NAMALWA (cell line): ENCODE results near the gene TGFB2.

Source experiments
- DNase-seq: peaks from one replicate; pipeline ENCODE4 v3.0.0-alpha.2; 2015; ENCODE audit warnings: low spot score

The TGFB2 gene

GRCh38 chr1:218463194-218464156 is 118.3 kb downstream of the TGFB2 start:
- DNase-seq = no peak

- DNase-seq = no peak
These were observed 119.7 kb downstream of the TGFB2 start for GRCh38 chr1:218464871-218465270.

GRCh38 chr1:218466341-218467010 is 121.3 kb downstream of the TGFB2 start:
- no peak for DNase-seq

- no peak for DNase-seq
These were observed 122.3 kb downstream of the TGFB2 start for GRCh38 chr1:218467101-218468072.

- DNase-seq = no peak
These were observed 123.6 kb downstream of the TGFB2 start for GRCh38 chr1:218468711-218469110.

GRCh38 chr1:218472885-218473284 is 127.7 kb downstream of the TGFB2 start:
- peak; percentile 50 for DNase-seq

- peak; percentile 70 for DNase-seq
These were observed 128.4 kb downstream of the TGFB2 start for GRCh38 chr1:218473522-218473921.

- DNase-seq = peak; percentile 19
These were observed 129.0 kb downstream of the TGFB2 start for GRCh38 chr1:218474128-218474527.

- DNase-seq = no peak
These were observed 130.1 kb downstream of the TGFB2 start for GRCh38 chr1:218475275-218475674.

GRCh38 chr1:218475699-218476098 is 130.6 kb downstream of the TGFB2 start:
- no peak for DNase-seq

GRCh38 chr1:218476385-218476784 is 131.2 kb downstream of the TGFB2 start:
- DNase-seq = no peak

- no peak for DNase-seq
These were observed 133.2 kb downstream of the TGFB2 start for GRCh38 chr1:218478336-218478735.

GRCh38 chr1:218479436-218480115 is 134.4 kb downstream of the TGFB2 start:
- DNase-seq = no peak

- no peak for DNase-seq
These were observed 135.0 kb downstream of the TGFB2 start for GRCh38 chr1:218480137-218480536.

GRCh38 chr1:218480588-218481099 is 135.5 kb downstream of the TGFB2 start:
- DNase-seq = no peak

- no peak for DNase-seq
These were observed 136.1 kb downstream of the TGFB2 start for GRCh38 chr1:218481116-218481775.

- DNase-seq = no peak
These were observed 137.5 kb downstream of the TGFB2 start for GRCh38 chr1:218482683-218483082.

GRCh38 chr1:218485241-218485928 is 140.2 kb downstream of the TGFB2 start:
- no peak for DNase-seq

GRCh38 chr1:218488531-218488930 is 143.4 kb downstream of the TGFB2 start:
- DNase-seq = no peak

GRCh38 chr1:218488986-218489385 is 143.8 kb downstream of the TGFB2 start:
- DNase-seq = no peak
